ENCODE data around the gene ZC3H18. TPM values are rescaled to one million over a fixed set of nuclear protein-coding genes. Genes with fewer than 3 reads are reported as not detected.

ZC3H18 gene
- total and polyA plus RNA-seq, 10 of the 15 experiments (the other 5 are each of a cell fraction or from before 2014, with no cell fraction given): 1.0 to 58.3 (median 22.4) TPM

GRCh38 chr16:88524274-88524972 is 45.8 kb upstream of the ZC3H18 start:
- no peaks in the 10 kb centered on the region for H3K36me3 ChIP-seq (ENCODE audit: control insufficient read depth in 2 of 2, insufficient read depth in 2 of 2, low read length in 1 of 2)
- no peak overlapping the region for H3K27ac ChIP-seq (ENCODE audit: control insufficient read depth, insufficient read depth)
- H3K27me3 ChIP-seq (replicated peaks in 1 of 2; ENCODE audit: control insufficient read depth in 2 of 2, insufficient read depth in 2 of 2, low read length in 1 of 2): no peaks in the 10 kb centered on the region
- 39% methylated on average over 18 of the region's 18 CpGs for WGBS (ENCODE audit: insufficient coverage, insufficient replicate concordance, low lambda C conversion rate, missing lambda C conversion rate)
- no peak for ATAC-seq
- no peaks in the 10 kb centered on the region for H3K9me3 ChIP-seq (replicated peaks; ENCODE audit: control insufficient read depth, insufficient read depth, low read length)
- H3K4me2 ChIP-seq (ENCODE audit: control insufficient read depth, insufficient read depth): no peak overlapping the region
- H3K4me3 ChIP-seq: no peak overlapping the region
- no peak for TF ChIP-seq SPI1 (IDR thresholded peaks at IDR 0.05; ENCODE audit: borderline replicate concordance, insufficient read depth, low read depth, low read length)
- no peak for TF ChIP-seq IKZF1 (conservative IDR thresholded peaks at IDR 0.05)
- TF ChIP-seq SMC3 (IDR thresholded peaks at IDR 0.05; ENCODE audit: borderline replicate concordance, low read length): no peak
- TF ChIP-seq JUNB (IDR thresholded peaks at IDR 0.05): no peak
- TF ChIP-seq HSF1 (IDR thresholded peaks at IDR 0.05; ENCODE audit: low read depth, low read length): no peak
- TF ChIP-seq, protein P1, sequence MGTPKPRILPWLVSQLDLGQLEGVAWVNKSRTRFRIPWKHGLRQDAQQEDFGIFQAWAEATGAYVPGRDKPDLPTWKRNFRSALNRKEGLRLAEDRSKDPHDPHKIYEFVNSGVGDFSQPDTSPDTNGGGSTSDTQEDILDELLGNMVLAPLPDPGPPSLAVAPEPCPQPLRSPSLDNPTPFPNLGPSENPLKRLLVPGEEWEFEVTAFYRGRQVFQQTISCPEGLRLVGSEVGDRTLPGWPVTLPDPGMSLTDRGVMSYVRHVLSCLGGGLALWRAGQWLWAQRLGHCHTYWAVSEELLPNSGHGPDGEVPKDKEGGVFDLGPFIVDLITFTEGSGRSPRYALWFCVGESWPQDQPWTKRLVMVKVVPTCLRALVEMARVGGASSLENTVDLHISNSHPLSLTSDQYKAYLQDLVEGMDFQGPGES (IDR thresholded peaks at IDR 0.05): no peak
- TF ChIP-seq CHD4 (IDR thresholded peaks at IDR 0.05): no peak
- TF ChIP-seq ZSCAN29 (IDR thresholded peaks at IDR 0.05): no peak
- no peak for TF ChIP-seq TCF12 (IDR thresholded peaks at IDR 0.05; ENCODE audit: low read depth, low read length)
- no peak overlapping the region for H2AFZ ChIP-seq (ENCODE audit: control insufficient read depth, low read depth, low read length)
- ChIA-PET POLR2A (no interaction called here), SMC1A (ENCODE audit: uncharacterized antibody, unreplicated experiment) (no interaction called here), RAD21 (ENCODE audit: unreplicated experiment) (no interaction called here), CTCF (interaction anchor here (0.7 kb wide), 1 partner anchor 37 kb away, joined by 4 read pairs; no protein-coding TSS in a partner anchor)
- no peaks in the 10 kb centered on the region for H3K4me1 ChIP-seq (ENCODE audit: control insufficient read depth, insufficient read depth, low read length)
- DNase-seq (ENCODE audit: low read depth, low spot score): no peak
- no peak overlapping the region for H3K9ac ChIP-seq (ENCODE audit: control insufficient read depth, insufficient read depth, low read length)
- H3K79me2 ChIP-seq (ENCODE audit: control insufficient read depth, insufficient read depth, low read length): no peaks in the 10 kb centered on the region
- FAIRE-seq: no peak
- no peaks in the 10 kb centered on the region for H4K20me1 ChIP-seq (ENCODE audit: control insufficient read depth, insufficient read depth)
- in situ Hi-C loops (cut with MboI): no loop called here
- intact Hi-C loops (cut with micrococcal nuclease; ENCODE audit: unreplicated experiment): no loop called here
- BruUV-seq (replicated peaks): no TSS peak

All from GM12878 (cell line).